GM12873 (cell line): ENCODE data around the gene EFCAB11.
A peak's percentile ranks its signal among the peaks of the same experiment; 100 is the strongest.

Source experiments
- CTCF ChIP-seq: IDR thresholded peaks from 2 replicates; pipeline ENCODE4 v1.5.1; 2012; ENCODE audit warnings: low read depth, mild to moderate bottlenecking, moderate library complexity, low read length, control low read depth; ENCODE audit not compliant: insufficient read depth; ENCODE audit errors: missing control alignments

Gene EFCAB11

GRCh38 chr14:89858089-89858488 lies 96.4 kb downstream of the EFCAB11 start:
- no peak for TF ChIP-seq CTCF

GRCh38 chr14:89856871-89857345 lies 97.6 kb downstream of the EFCAB11 start:
- TF ChIP-seq CTCF: no peak

- no peak for TF ChIP-seq CTCF
Measured at GRCh38 chr14:89855961-89856656, 98.4 kb downstream of the EFCAB11 start.

- no peak for TF ChIP-seq CTCF
Measured at GRCh38 chr14:89853936-89854693, 100.4 kb downstream of the EFCAB11 start.

- TF ChIP-seq CTCF: no peak
Measured at GRCh38 chr14:89851106-89851505, 103.4 kb downstream of the EFCAB11 start.

- no peak for TF ChIP-seq CTCF
Measured at GRCh38 chr14:89849931-89850330, 104.6 kb downstream of the EFCAB11 start.

GRCh38 chr14:89848165-89848564 lies 106.4 kb downstream of the EFCAB11 start:
- TF ChIP-seq CTCF: peak; percentile 20
